ENCODE results near the gene USP2. TPM values are rescaled to one million over a fixed set of nuclear protein-coding genes. Genes with fewer than 3 reads are reported as not detected.
A peak's percentile ranks its signal among the peaks of the same experiment; 100 is the strongest.

USP2 gene
- total and polyA plus RNA-seq, 2 of the 8 experiments (the other 6 are each of a cell fraction or from before 2014, with no cell fraction given): 2.2 to 6.9 TPM

DNA sequence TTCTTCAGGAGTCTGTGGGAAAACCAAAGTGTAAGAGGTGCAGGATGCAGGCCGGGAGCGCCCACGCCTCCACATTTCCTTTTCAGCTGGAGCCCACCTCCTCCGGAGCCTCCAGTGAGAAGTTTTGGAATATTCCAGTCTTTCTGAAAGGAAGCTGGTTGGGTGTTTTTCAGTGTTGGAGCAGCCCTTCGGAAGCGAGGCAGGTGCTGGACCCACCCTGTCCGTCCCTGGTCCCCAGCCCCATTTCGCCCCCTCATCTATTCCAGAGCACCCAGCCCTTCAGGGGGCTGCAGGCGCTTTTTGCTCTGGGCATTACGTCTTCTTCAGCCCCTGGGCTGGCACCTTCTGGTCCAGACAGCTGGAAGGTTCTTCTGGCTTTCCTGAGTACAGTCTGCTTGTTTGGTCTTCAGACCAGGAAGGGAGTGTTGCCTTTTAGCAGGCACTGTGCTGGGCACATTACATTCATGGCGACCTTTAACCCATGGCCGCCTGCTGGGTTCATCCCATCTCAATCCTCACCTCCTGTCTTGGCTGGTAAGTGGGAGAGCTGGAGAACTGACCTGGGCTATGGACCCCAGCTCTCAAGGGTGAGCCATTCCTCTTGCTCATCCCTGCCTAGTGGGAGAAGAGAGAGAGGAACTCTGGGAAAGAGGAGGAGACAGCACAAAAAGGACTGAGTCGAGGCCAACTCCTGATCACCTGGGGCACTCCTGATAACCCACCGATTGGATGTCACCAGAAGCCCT is 42.2 kb upstream of the USP2 start (continued):
- TF ChIP-seq BCL11A (IDR thresholded peaks at IDR 0.05; ENCODE audit: low read depth in 2 of 2, low read length in 2 of 2) (no peak), POLR2A (IDR thresholded peaks at IDR 0.05; ENCODE audit: control extremely low read depth in 1 of 2, low read depth in 2 of 2, low read length in 2 of 2) (0 out of 3 replicates have a peak, but pooled peaks of 1 of the 2 experiments have one; percentile 16), CTBP2 (IDR thresholded peaks at IDR 0.05; ENCODE audit: borderline replicate concordance, insufficient read depth, insufficient read length, low read length) (no peak)
